HEK293 (cell line): ENCODE measurements around the gene MAP3K4.

Experiments used
- CTCF ChIA-PET: fragments of 350-600 bp; formaldehyde crosslinking; extraction: SDS; loops from one replicate; lab custom pipeline; 2021; ENCODE audit warnings: antibody characterized with exemption; lab: Yijun Ruan, JAX
- POLR2A ChIA-PET: fragments of 300-600 bp; formaldehyde crosslinking; extraction: SDS; loops from one replicate; lab custom pipeline; 2020; ENCODE audit warnings: antibody characterized with exemption, inconsistent platforms; lab: Yijun Ruan, JAX
- H3K27ac ChIP-seq: fragments of 200-500 bp; sonication (Bioruptor generic); 2 replicates; pipeline ENCODE4 v1.5.1; 2014; ENCODE audit warnings: low read depth, low read length, control low read depth, inconsistent platforms; ENCODE audit errors: extremely low read depth
- H3K36me3 ChIP-seq, 2 experiments: fragments of 200-500 bp in 1 of 2; sonication (Bioruptor generic) in 1 of 2; 1 replicate in 1 of 2; 2 replicates in 1 of 2; pipeline ENCODE4 v1.5.1; 2014 to 2017; ENCODE audit warnings: inconsistent platforms in 2 of 2, low read length in 2 of 2; ENCODE audit not compliant: control insufficient read depth in 2 of 2, insufficient read depth in 1 of 2
- H3K4me1 ChIP-seq: fragments of 200-500 bp; sonication (Bioruptor generic); 2 replicates; pipeline ENCODE4 v1.5.1; 2014; ENCODE audit warnings: mild to moderate bottlenecking, low read length, inconsistent platforms; ENCODE audit not compliant: control insufficient read depth, insufficient read depth
- H3K4me3 ChIP-seq: 2 replicates; pipeline ENCODE4 v1.5.1; 2011; ENCODE audit warnings: low read depth, mild to moderate bottlenecking, control low read depth, low read length, moderate library complexity
- H3K9me3 ChIP-seq: fragments of 200-500 bp; sonication (Bioruptor generic); 2 replicates; pipeline ENCODE4 v1.5.1; 2014; ENCODE audit warnings: low read depth, low read length, inconsistent platforms; ENCODE audit not compliant: control insufficient read depth, insufficient read depth
- IKZF3 ChIP-seq: fragments of 450-650 bp; IDR thresholded peaks from 2 replicates; pipeline ENCODE4 v1.5.0; 2018; ENCODE audit warnings: missing biosample characterization, mild to moderate bottlenecking, missing genetic modification characterization, moderate library complexity
- PRDM10 ChIP-seq: fragments of 450-650 bp; formaldehyde crosslinking; IDR thresholded peaks from 2 replicates; pipeline ENCODE4 v1.5.1; 2016; ENCODE audit warnings: missing biosample characterization, missing genetic modification characterization
- PRDM6 ChIP-seq: fragments of 450-650 bp; formaldehyde crosslinking; IDR thresholded peaks from 2 replicates; pipeline ENCODE4 v1.5.1; 2017; ENCODE audit warnings: missing biosample characterization, missing genetic modification characterization
- REST ChIP-seq: fragments of 450-650 bp; formaldehyde crosslinking; IDR thresholded peaks from 2 replicates; pipeline ENCODE4 v1.5.1; 2016; ENCODE audit warnings: missing biosample characterization, missing genetic modification characterization
- TRIM28 ChIP-seq: IDR thresholded peaks from 2 replicates; pipeline ENCODE4 v1.6.1; 2011; ENCODE audit warnings: low read length, control low read depth, borderline replicate concordance
- ZNF132 ChIP-seq: fragments of 450-650 bp; formaldehyde crosslinking; IDR thresholded peaks from 2 replicates; pipeline ENCODE4 v1.5.1; 2017; ENCODE audit warnings: missing biosample characterization, missing genetic modification characterization, borderline replicate concordance
- ZNF274 ChIP-seq, 2 experiments: fragments of 200-500 bp in 1 of 2; fragments of 450-650 bp in 1 of 2; sonication (Bioruptor generic) in 1 of 2; formaldehyde crosslinking in 1 of 2; IDR thresholded peaks; 2 replicates each; pipeline versions ENCODE4 v1.5.1 to v1.6.1; 2014 to 2016; ENCODE audit warnings: borderline replicate concordance in 1 of 2, inconsistent platforms in 1 of 2, low read length in 1 of 2, missing biosample characterization in 1 of 2, missing genetic modification characterization in 1 of 2
- ZNF350 ChIP-seq: fragments of 450-650 bp; formaldehyde crosslinking; IDR thresholded peaks from 2 replicates; pipeline ENCODE4 v1.5.0; 2017; ENCODE audit warnings: missing biosample characterization, mild to moderate bottlenecking, missing genetic modification characterization
- ZNF366 ChIP-seq: fragments of 450-650 bp; formaldehyde crosslinking; conservative IDR thresholded peaks from 2 replicates; pipeline ENCODE4 v1.5.1; 2016; ENCODE audit warnings: missing biosample characterization, missing genetic modification characterization
- ZNF518A ChIP-seq: fragments of 450-650 bp; formaldehyde crosslinking; conservative IDR thresholded peaks from 2 replicates; pipeline ENCODE4 v1.5.1; 2016; ENCODE audit warnings: low read depth, missing biosample characterization, missing genetic modification characterization
- ZNF639 ChIP-seq: fragments of 450-650 bp; formaldehyde crosslinking; IDR thresholded peaks from 2 replicates; pipeline ENCODE4 v1.5.1; 2016; ENCODE audit warnings: missing biosample characterization, missing genetic modification characterization
- ZNF654 ChIP-seq: fragments of 450-650 bp; formaldehyde crosslinking; IDR thresholded peaks from 2 replicates; pipeline ENCODE4 v1.5.1; 2016; ENCODE audit warnings: low read depth, missing biosample characterization, missing genetic modification characterization

The MAP3K4 gene

GRCh38 chr6:161033667-161034066 lies 42.1 kb downstream of the MAP3K4 start (continued):
- no peak for TF ChIP-seq REST (tag by site-specific recombination)
- peak; percentile 97 for TF ChIP-seq PRDM6
- TF ChIP-seq ZNF366 (tag by site-specific recombination): peak; percentile 39; the same call in 1 of the 2 replicates

GRCh38 chr6:161035182-161035980 lies 43.8 kb downstream of the MAP3K4 start:
- ChIA-PET CTCF (interaction anchor here (0.9 kb wide), 1 partner anchor 336 kb away, joined by 4 read pairs; no protein-coding TSS in a partner anchor), POLR2A (no interaction called here)
- Histone ChIP-seq H3K9me3 (no peaks in the 10 kb centered on the region), H3K27ac (no peak overlapping the region), H3K36me3 (peaks cover 0 to 10% of the 10 kb centered on the region in 2 experiments; a peak in 1 of 3 replicates), H3K4me3 (no peak overlapping the region), H3K4me1 (peaks cover 5% of the 10 kb centered on the region; the same call in 1 of the 2 replicates)
- TF ChIP-seq ZNF518A (tag by site-specific recombination): no peak
- TF ChIP-seq IKZF3 (tag by site-specific recombination): no peak
- no peak for TF ChIP-seq ZNF639 (tag by site-specific recombination)
- no peak for TF ChIP-seq ZNF132 (tag by site-specific recombination)
- no peak for TF ChIP-seq ZNF350 (tag by site-specific recombination)
- TF ChIP-seq ZNF654: no peak
- no peak for TF ChIP-seq REST (tag by site-specific recombination)
- TF ChIP-seq PRDM10: no peak
- TF ChIP-seq ZNF274 (IDR thresholded peaks at IDR 0.05; ENCODE audit: low read length): no peak
- no peak for TF ChIP-seq ZNF274 (tag by site-specific recombination; IDR thresholded peaks at IDR 0.05; ENCODE audit: borderline replicate concordance)
- TF ChIP-seq TRIM28: no peak
